ENCODE data around the gene MEA1.

Gene MEA1

GRCh38 chr6:43038727-43039126, 25.0 kb upstream of the MEA1 start:
- DNase-seq (ENCODE audit: low read depth): no peak

GRCh38 chr6:43037706-43038105, 24.0 kb upstream of the MEA1 start:
- DNase-seq (ENCODE audit: low read depth): no peak

- DNase-seq (ENCODE audit: low read depth): no peak
These were observed 23.5 kb upstream of the MEA1 start for GRCh38 chr6:43037197-43037596.

- no peak for DNase-seq (ENCODE audit: low read depth)
These were observed 23.0 kb upstream of the MEA1 start for GRCh38 chr6:43036712-43037111.

GRCh38 chr6:43035495-43036194, 21.9 kb upstream of the MEA1 start:
- DNase-seq (ENCODE audit: low read depth): no peak

- DNase-seq (ENCODE audit: low read depth): no peak
These were observed 20.4 kb upstream of the MEA1 start for GRCh38 chr6:43034190-43034525.

GRCh38 chr6:43033496-43034189, 19.9 kb upstream of the MEA1 start:
- no peak for DNase-seq (ENCODE audit: low read depth)

GRCh38 chr6:43032326-43032725, 18.6 kb upstream of the MEA1 start:
- no peak for DNase-seq (ENCODE audit: low read depth)

GRCh38 chr6:43029120-43029519, 15.4 kb upstream of the MEA1 start:
- DNase-seq (ENCODE audit: low read depth): no peak

GRCh38 chr6:43026365-43026764, 12.6 kb upstream of the MEA1 start:
- no peak for DNase-seq (ENCODE audit: low read depth)

- DNase-seq (ENCODE audit: low read depth): no peak
These were observed 10.7 kb upstream of the MEA1 start for GRCh38 chr6:43024436-43024835.

GRCh38 chr6:43021270-43022047, 7.7 kb upstream of the MEA1 start, which contains the start of gene RRP36:
Gene RRP36, plus strand, starts transcription at chr6:43021623. Its CDS starts 32 bp downstream, at chr6:43021655.
- DNase-seq (ENCODE audit: low read depth): peak; percentile 44

- DNase-seq (ENCODE audit: low read depth): no peak
These were observed 7.1 kb upstream of the MEA1 start for GRCh38 chr6:43020847-43021246.

GRCh38 chr6:43020052-43020705, 6.4 kb upstream of the MEA1 start:
- no peak for DNase-seq (ENCODE audit: low read depth)

GRCh38 chr6:43019152-43019551, 5.4 kb upstream of the MEA1 start:
- no peak for DNase-seq (ENCODE audit: low read depth)

- DNase-seq (ENCODE audit: low read depth): no peak
These were observed 3.2 kb upstream of the MEA1 start for GRCh38 chr6:43016943-43017334.

GRCh38 chr6:43016176-43016942, 2.6 kb upstream of the MEA1 start:
- DNase-seq (ENCODE audit: low read depth): no peak

- no peak for DNase-seq (ENCODE audit: low read depth)
These were observed 726 bp upstream of the MEA1 start for GRCh38 chr6:43014434-43014909.

- no peak for DNase-seq (ENCODE audit: low read depth)
These were observed 476 bp downstream of the MEA1 start for GRCh38 chr6:43013097-43013842.

- no peak for DNase-seq (ENCODE audit: low read depth)
These were observed 1.4 kb downstream of the MEA1 start for GRCh38 chr6:43012364-43012763.

GRCh38 chr6:43011207-43011606, 2.5 kb downstream of the MEA1 start:
- no peak for DNase-seq (ENCODE audit: low read depth)
